G401 (cell line): ENCODE results near the gene APOC1. TPM values are rescaled to one million over a fixed set of nuclear protein-coding genes. Genes with fewer than 3 reads are reported as not detected.
"Not testable (repeated sequence)": the region's sequence is repeated elsewhere in the genome, so short reads cannot be mapped to it uniquely, and the experiment has no call there.

ENCODE experiments used
- DNase-seq: peaks from one replicate; pipeline ENCODE4 v3.0.0-alpha.2; 2015; ENCODE audit warnings: low spot score
- in situ Hi-C: cut with HindIII; loops from 2 replicates; pipeline ENCODE4 v1.10.0; 2016; ENCODE audit warnings: low sequenced_read_pairs, mixed read lengths
- total RNA-seq: library from RNA; depleted of rRNA; stranded (reverse); fragments of >200 nt; shearing (Covaris generic); gene quantifications from 2 replicates; pipeline ENCODE4 v1.2.3, GENCODE V29; 2014

APOC1 gene
- total RNA-seq, 1 experiment from 2014 or later: 182 TPM

DNA sequence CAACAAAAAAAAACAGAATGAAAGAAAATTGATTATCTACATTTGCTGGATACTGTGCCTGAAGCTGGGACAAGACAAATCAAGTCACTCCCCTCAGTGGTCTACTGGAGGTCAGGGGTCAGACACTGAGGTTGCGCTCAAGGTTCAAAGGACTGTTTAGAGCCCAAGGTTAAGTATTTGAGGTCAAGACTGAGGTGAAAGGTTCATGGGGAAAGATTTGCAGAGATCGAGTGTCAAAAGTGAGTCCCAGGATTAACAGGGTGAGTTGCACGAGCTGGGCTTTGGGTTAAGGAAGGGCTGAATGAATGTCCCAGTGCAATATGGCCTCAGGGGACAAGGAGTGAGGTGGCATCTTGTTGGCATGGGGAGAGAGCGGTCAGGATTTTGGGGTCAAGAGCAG is 26.8 kb upstream of the APOC1 start:
- DNase-seq: no peak
- in situ Hi-C loops: no loop called here

DNA sequence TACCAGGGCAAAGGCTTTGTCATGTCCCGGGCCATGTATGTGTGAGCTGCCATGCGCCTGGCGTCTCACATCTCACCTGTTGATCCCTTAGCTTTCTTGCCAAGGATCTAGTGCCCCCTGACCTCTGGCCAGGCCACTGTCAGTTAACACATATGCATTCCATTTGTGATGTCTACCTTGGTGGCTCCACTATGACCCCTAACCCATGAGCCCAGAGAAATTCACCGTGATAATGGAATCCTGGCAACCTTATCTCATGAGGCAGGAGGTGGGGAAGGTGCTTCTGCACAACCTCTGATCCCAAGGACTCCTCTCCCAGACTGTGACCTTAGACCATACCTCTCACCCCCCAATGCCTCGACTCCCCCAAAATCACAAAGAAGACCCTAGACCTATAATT is 26.1 kb upstream of the APOC1 start:
- DNase-seq, in situ Hi-C loops: not testable (repeated sequence)

DNA sequence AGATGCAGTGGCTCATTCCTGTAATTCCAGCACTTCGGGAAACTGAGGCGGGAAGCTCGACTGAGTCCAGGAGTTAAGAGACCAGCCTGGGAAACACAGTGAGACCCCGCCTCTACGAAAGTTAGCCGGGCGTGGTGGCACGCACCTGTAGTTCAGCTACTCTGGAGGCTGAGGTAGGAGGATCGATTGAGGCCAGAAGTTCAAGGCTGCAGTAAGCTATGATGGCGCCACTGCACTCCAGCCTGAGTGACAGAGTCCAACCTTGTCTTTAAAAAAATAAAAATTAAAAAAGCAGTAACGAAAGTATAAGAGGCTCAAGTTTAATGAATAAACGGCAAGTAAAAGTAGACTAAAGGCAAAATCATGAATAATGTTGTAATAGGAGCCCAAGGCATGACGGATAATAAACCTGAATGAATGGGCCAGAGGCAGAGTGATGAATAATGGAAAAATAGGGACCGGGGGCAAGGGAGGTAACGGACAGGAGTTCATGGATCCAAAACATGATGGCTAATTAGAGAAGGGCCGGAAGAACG is 24.5 kb upstream of the APOC1 start:
- in situ Hi-C loops: no loop called here
- no peak for DNase-seq

DNA sequence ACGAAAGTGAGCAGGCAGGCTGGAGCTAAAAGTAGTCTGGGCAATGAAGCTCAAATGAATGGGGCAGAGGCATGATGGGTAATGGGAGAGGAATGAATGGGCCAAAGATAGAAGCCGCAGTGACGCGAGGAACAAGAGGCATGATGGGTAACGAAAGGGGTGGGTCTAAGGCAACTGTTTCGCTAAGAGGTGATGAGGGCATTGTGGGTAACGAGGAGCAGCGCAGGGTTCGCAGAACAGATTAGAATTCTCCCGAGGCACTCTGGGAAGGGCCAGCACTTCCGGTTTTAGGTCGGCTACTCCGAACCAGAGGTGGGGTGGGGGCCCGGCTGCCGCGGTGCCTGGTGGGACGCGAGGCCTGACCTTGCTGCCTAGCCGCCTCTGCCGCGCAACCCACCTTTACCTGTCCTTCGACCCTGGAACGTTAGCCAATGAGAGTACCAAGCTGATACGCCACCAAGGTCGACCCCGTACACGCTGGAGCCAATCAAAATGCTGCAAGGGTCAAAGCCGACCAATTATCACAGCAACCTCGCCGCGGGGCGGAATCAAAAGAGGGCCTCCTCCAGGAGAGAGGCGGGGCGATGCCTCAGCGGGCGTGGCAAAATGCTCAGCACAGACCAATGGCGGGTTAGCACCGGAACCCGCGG is 23.9 kb upstream of the APOC1 start:
- peak; percentile 100 for DNase-seq
- in situ Hi-C loops: no loop called here

DNA sequence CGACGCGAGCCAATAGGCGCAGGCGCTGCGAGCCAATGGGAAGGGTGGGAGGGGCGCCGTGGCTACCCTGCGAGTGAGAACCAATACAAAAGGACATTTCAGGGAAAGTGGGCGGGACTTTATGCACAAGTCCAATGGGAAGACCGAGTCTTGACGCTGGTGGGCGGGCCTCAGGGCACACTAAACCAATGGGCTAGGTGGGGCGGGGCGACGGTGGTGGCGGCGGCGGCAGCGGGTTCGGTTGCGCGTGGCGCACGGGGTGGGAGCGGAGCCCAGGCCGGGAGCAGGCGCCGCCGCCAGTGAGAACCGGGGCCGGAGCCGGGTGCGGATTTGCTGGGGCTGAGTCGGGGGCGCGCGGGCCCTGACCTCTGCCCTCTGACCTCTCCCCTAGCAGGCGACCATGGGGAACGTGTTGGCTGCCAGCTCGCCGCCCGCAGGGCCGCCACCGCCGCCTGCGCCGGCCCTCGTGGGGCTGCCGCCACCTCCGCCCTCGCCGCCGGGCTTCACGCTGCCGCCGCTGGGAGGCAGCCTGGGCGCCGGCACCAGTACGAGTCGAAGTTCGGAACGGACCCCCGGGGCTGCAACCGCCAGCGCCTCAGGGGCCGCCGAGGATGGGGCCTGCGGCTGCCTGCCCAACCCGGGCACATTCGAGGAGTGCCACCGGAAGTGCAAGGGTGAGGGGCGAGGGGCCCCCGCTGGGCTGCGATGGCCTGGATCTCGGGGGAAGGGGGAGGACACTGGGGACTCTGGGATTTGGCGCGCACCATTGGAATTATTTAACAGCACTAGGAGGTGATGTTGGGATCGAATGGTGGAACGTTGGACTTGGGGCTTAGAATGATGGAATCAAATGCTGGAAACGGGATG is 23.2 kb upstream of the APOC1 start, which contains the start of gene TOMM40:
TSS of gene TOMM40 (plus strand) at position 239 of the 867 bp plus-strand sequence. CDS start at position 401, 162 bp downstream.
- no peak for DNase-seq
- in situ Hi-C loops: no loop called here

DNA sequence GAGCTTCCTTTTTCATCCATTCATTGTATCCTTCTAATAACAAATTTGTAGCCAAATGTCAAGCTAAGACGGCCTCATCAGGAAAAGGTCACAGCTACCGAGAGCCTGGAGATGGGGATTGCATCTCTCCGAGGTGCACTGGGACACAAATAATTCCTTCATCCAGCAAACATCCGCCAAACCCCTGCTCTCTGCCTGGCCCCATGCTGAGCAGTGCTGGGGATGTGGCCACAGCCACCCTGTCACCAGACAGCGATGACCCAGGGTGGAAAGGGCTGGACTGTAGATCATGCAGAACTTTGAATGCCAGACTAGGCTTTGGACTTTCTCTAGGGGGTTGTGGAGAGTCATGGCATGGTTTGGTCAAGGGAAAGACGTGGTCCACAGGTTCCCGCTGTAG is 21.5 kb upstream of the APOC1 start:
- DNase-seq: no peak
- in situ Hi-C loops: no loop called here

DNA sequence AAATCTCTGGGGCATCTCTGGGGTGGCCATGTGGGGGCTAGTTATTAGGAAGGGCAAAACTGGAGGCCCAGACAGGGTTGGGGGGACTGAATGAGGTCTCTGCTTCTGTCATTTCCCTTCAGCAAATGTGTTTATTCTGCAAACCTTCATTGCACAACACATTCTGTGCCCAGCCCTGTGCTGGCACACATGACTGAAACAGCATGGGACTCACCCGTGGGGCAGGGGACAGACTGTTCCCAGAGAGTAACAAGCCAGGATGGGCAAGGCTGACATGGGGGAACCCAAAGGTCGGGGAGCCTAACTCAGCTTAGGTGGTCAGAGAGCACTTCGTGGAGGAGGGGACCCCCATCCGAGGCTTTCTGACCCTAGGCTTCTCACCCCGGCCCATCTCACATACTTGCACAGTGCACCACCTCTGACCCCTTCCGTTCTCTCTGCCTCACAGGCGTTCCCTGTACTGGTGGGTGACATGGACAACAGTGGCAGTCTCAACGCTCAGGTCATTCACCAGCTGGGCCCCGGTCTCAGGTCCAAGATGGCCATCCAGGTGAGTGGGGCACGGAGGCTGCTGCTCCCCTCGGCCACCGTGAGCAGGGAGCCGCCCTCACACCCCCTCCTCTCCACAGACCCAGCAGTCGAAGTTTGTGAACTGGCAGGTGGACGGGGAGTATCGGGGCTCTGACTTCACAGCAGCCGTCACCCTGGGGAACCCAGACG is 20.9 kb upstream of the APOC1 start:
- in situ Hi-C loops: no loop called here
- DNase-seq: no peak

DNA sequence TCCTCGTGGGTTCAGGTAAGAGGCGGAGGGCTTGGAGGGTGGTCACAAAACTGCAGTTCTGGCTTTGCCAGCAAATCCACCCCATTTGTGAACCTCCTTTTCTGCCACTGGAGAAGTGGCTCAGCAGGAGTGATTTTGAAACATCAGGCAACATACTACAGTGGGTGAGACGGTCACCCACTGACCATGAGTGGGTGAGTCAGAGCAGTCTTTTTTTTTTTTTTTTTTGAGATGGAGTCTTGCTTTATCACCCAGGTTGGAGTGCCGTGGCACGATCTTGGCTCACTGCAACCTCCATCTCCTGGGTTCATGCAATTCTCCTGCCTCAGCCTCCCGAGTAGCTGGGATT is 20.4 kb upstream of the APOC1 start:
- in situ Hi-C loops: no loop called here
- DNase-seq: no peak

DNA sequence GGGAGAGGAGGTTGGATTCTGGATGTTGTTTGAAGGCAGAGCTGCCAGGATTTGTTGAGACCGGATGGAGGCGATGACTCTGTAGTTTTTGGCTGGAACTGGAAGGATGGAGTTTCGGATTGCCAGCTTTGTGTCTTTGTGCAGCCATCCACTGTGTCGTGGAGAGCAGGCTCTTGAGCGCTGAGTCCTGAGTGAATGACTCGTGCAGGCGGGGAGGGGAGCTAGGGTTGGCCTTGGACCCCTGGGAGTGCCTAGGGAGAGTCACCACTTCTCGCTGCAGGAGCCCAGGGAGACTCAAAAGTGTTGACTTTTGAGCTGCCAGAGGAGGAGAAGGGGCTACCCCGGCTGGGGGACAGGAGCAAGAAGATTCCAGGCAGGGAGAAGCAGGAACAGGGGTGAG is 19.5 kb upstream of the APOC1 start:
- no peak for DNase-seq
- in situ Hi-C loops: no loop called here

DNA sequence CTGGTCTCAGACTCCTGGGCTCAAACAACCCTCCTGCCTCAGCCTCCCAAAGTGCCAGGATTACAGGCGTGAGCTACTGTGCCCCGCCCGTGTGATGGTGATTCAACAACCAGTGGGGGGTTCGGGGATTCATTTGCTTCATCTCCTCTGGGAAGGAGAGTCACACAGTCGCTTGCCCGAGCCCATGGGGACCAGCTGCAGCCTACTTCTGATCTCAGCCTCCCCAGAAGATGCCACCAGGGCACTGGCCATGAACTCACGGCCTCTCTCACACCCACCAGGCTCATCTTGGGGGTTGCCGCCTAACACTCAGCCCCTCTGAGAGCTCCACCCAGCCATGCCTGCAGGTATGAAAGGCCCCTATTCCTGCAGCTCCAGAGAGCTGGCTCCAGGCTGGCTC is 16.6 kb upstream of the APOC1 start:
- in situ Hi-C loops: no loop called here
- no peak for DNase-seq

DNA sequence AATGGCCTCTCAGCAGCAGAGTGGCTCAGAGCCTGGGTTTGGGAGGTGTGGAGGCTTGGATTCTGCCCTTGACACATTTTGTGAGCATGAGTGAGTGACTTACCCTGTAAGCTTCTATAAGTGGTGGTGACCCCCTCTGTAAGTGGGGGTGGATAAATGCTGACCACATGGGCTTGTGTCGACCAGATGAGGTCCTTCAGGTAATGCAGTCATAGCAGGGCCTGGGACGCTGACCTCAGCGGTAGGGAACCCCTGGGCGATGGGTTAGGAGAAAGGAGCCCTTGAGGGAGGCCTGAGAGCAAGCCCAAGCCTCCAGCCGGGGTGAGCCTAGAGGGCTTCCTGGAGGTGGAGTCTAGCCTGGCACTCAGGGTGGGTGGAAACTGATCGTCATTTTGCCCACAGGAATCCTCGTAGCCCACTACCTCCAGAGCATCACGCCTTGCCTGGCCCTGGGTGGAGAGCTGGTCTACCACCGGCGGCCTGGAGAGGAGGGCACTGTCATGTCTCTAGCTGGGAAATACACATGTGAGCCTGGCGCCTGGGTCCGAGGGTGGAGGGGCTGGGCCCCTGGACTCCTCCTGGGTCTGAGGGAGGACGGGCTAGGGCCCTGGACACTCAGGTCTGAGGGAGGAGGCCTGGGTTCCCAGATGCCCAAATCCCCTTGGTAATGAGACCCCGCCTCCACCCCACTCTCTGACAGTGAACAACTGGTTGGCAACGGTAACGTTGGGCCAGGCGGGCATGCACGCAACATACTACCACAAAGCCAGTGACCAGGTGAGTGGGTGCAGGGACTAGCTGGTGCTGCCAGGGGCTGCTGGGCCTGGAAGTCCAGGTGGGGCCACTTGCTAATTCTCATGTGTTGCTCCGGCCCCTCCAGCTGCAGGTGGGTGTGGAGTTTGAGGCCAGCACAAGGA is 13.8 kb upstream of the APOC1 start:
- in situ Hi-C loops: no loop called here

DNA sequence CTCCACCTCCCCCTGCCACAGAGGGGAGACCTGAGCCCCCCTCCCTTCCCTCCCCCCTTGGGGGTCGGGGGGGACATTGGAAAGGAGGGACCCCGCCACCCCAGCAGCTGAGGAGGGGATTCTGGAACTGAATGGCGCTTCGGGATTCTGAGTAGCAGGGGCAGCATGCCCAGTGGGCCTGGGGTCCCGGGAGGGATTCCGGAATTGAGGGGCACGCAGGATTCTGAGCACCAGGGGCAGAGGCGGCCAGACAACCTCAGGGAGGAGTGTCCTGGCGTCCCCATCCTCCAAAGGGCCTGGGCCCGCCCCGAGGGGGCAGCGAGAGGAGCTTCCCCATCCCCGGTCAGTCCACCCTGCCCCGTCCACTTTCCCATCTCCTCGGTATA is 11.2 kb upstream of the APOC1 start:
- DNase-seq: no peak
- in situ Hi-C loops: no loop called here

More for the DNA sequence above, 13.8 kb upstream of the APOC1 start:
- no peak for DNase-seq

DNA sequence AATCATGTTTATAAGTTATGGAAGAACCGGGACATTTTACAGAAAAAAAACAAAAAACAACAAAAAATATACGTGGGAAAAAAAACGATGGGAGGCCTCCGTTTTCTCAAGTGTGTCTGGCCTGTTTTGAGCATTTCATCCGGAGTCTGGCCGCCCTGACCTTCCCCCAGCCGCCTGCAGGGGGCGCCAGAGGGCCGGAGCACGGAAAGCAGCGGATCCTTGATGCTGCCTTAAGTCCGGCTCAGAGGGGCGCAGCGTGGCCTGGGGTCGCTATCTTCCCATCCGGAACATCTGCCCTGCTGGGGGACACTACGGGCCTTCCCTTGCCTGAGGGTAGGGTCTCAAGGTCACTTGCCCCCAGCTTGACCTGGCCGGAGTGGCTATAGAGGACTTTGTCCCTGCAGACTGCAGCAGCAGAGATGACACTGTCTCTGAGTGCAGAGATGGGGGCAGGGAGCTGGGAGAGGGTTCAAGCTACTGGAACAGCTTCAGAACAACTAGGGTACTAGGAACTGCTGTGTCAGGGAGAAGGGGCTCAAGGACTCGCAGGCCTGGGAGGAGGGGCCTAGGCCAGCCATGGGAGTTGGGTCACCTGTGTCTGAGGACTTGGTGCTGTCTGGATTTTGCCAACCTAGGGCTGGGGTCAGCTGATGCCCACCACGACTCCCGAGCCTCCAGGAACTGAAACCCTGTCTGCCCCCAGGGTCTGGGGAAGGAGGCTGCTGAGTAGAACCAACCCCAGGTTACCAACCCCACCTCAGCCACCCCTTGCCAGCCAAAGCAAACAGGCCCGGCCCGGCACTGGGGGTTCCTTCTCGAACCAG is 10.6 kb upstream of the APOC1 start:
- DNase-seq: peak; percentile 61
- in situ Hi-C loops: no loop called here

DNA sequence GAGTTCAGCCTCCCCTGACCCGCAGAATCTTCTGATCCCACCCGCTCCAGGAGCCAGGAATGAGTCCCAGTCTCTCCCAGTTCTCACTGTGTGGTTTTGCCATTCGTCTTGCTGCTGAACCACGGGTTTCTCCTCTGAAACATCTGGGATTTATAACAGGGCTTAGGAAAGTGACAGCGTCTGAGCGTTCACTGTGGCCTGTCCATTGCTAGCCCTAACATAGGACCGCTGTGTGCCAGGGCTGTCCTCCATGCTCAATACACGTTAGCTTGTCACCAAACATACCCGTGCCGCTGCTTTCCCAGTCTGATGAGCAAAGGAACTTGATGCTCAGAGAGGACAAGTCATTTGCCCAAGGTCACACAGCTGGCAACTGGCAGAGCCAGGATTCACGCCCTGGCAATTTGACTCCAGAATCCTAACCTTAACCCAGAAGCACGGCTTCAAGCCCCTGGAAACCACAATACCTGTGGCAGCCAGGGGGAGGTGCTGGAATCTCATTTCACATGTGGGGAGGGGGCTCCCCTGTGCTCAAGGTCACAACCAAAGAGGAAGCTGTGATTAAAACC is 9.9 kb upstream of the APOC1 start:
- DNase-seq: no peak
- in situ Hi-C loops: no loop called here

DNA sequence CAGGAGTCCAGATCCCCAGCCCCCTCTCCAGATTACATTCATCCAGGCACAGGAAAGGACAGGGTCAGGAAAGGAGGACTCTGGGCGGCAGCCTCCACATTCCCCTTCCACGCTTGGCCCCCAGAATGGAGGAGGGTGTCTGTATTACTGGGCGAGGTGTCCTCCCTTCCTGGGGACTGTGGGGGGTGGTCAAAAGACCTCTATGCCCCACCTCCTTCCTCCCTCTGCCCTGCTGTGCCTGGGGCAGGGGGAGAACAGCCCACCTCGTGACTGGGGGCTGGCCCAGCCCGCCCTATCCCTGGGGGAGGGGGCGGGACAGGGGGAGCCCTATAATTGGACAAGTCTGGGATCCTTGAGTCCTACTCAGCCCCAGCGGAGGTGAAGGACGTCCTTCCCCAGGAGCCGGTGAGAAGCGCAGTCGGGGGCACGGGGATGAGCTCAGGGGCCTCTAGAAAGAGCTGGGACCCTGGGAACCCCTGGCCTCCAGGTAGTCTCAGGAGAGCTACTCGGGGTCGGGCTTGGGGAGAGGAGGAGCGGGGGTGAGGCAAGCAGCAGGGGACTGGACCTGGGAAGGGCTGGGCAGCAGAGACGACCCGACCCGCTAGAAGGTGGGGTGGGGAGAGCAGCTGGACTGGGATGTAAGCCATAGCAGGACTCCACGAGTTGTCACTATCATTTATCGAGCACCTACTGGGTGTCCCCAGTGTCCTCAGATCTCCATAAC is 8.8 kb upstream of the APOC1 start, which contains the start of gene APOE:
TSS of gene APOE (plus strand) at position 360 of the 724 bp plus-strand sequence. CDS start 829 bp downstream, outside the sequence.
- in situ Hi-C loops: no loop called here
- DNase-seq: peak; percentile 55

DNA sequence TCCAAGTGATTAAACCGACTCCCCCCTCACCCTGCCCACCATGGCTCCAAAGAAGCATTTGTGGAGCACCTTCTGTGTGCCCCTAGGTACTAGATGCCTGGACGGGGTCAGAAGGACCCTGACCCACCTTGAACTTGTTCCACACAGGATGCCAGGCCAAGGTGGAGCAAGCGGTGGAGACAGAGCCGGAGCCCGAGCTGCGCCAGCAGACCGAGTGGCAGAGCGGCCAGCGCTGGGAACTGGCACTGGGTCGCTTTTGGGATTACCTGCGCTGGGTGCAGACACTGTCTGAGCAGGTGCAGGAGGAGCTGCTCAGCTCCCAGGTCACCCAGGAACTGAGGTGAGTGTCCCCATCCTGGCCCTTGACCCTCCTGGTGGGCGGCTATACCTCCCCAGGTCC is 6.8 kb upstream of the APOC1 start:
- in situ Hi-C loops: no loop called here
- no peak for DNase-seq
